ENCODE measurements around the gene MYOM1. TPM values are rescaled to one million over a fixed set of nuclear protein-coding genes. Genes with fewer than 3 reads are reported as not detected.

Gene MYOM1
- total RNA-seq, 1 experiment from 2014 or later: 0.92 TPM

- intact Hi-C loops (cut with micrococcal nuclease; ENCODE audit: unreplicated experiment): loop anchor here (10.0 kb wide), 1 partner anchor 168 kb away; no protein-coding TSS in a partner anchor
- BruUV-seq (replicated peaks): no TSS peak
- Histone ChIP-seq H3K9me3 (ENCODE audit: control insufficient read depth, insufficient read depth, low read depth, low read length) (no peaks in the 10 kb centered on the region), H3K27ac (ENCODE audit: low read length) (no peak overlapping the region), H3K4me3 (ENCODE audit: low read depth in 2 of 2, low read length in 2 of 2) (no peak overlapping the region), H3K27me3 (ENCODE audit: control insufficient read depth, insufficient read depth, low read length) (no peaks in the 10 kb centered on the region), H3K36me3 (ENCODE audit: control insufficient read depth, insufficient read depth, low read length) (no peaks in the 10 kb centered on the region), H3K4me1 (ENCODE audit: control insufficient read depth, insufficient read depth, low read length) (peaks cover 10% of the 10 kb centered on the region)
- POLR2A ChIA-PET: interaction anchor here (0.6 kb wide), 1 partner anchor 18 kb away, joined by 3 read pairs; no protein-coding TSS in a partner anchor
- DNase-seq (ENCODE audit: low read depth, low spot score) (no peak), ATAC-seq (no peak)
- CTCF ChIA-PET: no interaction called here
- in situ Hi-C loops (cut with HindIII; ENCODE audit: low pct_unique_long_range_greater_than_20kb, low sequenced_read_pairs): no loop called here
- TF ChIP-seq CTCF (IDR thresholded peaks at IDR 0.05) (no peak), REST (IDR thresholded peaks at IDR 0.05; ENCODE audit: insufficient read depth in 1 of 2, low read depth in 2 of 2, low read length in 1 of 2) (no peak), TCF7L2 (IDR thresholded peaks at IDR 0.05; ENCODE audit: low read depth, low read length) (no peak), POLR2AphosphoS5 (IDR thresholded peaks at IDR 0.05; ENCODE audit: low read depth, low read length) (no peak), SIN3A (IDR thresholded peaks at IDR 0.05; ENCODE audit: borderline replicate concordance, insufficient read depth, low read depth, low read length) (no peak)
Observed at GRCh38 chr18:3212657-3213056, 7.1 kb downstream of the MYOM1 start.

GRCh38 chr18:3211236-3211992 lies 8.4 kb downstream of the MYOM1 start:
- BruUV-seq (replicated peaks): no TSS peak
- ChIA-PET CTCF (no interaction called here), POLR2A (no interaction called here)
- in situ Hi-C loops (cut with HindIII; ENCODE audit: low pct_unique_long_range_greater_than_20kb, low sequenced_read_pairs) (no loop called here), intact Hi-C loops (cut with micrococcal nuclease; ENCODE audit: unreplicated experiment) (loop anchor here (10.0 kb wide), 1 partner anchor 167 kb away; no protein-coding TSS in a partner anchor)
- DNase-seq (ENCODE audit: low read depth, low spot score) (no peak), ATAC-seq (no peak)
- H3K4me3 ChIP-seq (ENCODE audit: low read depth in 2 of 2, low read length in 2 of 2): no peak overlapping the region
- H3K4me1 ChIP-seq (ENCODE audit: control insufficient read depth, insufficient read depth, low read length): peaks cover 10% of the 10 kb centered on the region
- TF ChIP-seq REST (IDR thresholded peaks at IDR 0.05; ENCODE audit: insufficient read depth in 1 of 2, low read depth in 2 of 2, low read length in 1 of 2) (no peak), TCF7L2 (IDR thresholded peaks at IDR 0.05; ENCODE audit: low read depth, low read length) (no peak), POLR2AphosphoS5 (IDR thresholded peaks at IDR 0.05; ENCODE audit: low read depth, low read length) (no peak), SIN3A (IDR thresholded peaks at IDR 0.05; ENCODE audit: borderline replicate concordance, insufficient read depth, low read depth, low read length) (no peak), CTCF (IDR thresholded peaks at IDR 0.05) (no peak)
- H3K36me3 ChIP-seq (ENCODE audit: control insufficient read depth, insufficient read depth, low read length): no peaks in the 10 kb centered on the region
- H3K27me3 ChIP-seq (ENCODE audit: control insufficient read depth, insufficient read depth, low read length): no peaks in the 10 kb centered on the region
- H3K9me3 ChIP-seq (ENCODE audit: control insufficient read depth, insufficient read depth, low read depth, low read length): no peaks in the 10 kb centered on the region
- H3K27ac ChIP-seq (ENCODE audit: low read length): 0 out of 2 replicates have a peak overlapping the region, but pooled peaks have one; percentile 19
